Measurements from ENCODE around the gene WDR13.
A peak's percentile ranks its signal among the peaks of the same experiment; 100 is the strongest.

GRCh38 chrX:48606091-48606490, 8.8 kb downstream of the WDR13 start:
- TF ChIP-seq, protein P1, sequence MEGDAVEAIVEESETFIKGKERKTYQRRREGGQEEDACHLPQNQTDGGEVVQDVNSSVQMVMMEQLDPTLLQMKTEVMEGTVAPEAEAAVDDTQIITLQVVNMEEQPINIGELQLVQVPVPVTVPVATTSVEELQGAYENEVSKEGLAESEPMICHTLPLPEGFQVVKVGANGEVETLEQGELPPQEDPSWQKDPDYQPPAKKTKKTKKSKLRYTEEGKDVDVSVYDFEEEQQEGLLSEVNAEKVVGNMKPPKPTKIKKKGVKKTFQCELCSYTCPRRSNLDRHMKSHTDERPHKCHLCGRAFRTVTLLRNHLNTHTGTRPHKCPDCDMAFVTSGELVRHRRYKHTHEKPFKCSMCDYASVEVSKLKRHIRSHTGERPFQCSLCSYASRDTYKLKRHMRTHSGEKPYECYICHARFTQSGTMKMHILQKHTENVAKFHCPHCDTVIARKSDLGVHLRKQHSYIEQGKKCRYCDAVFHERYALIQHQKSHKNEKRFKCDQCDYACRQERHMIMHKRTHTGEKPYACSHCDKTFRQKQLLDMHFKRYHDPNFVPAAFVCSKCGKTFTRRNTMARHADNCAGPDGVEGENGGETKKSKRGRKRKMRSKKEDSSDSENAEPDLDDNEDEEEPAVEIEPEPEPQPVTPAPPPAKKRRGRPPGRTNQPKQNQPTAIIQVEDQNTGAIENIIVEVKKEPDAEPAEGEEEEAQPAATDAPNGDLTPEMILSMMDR (IDR thresholded peaks at IDR 0.05) = peak; percentile 22
- no peak for TF ChIP-seq EZH2phosphoT487 (IDR thresholded peaks at IDR 0.05)

All from neural progenitor cell (in vitro differentiated cells).